Natural killer cell treated with Interleukin-12 subunit alpha and Interleukin-12 subunit beta and Interleukin-15 and Interleukin-18, amount 100 ng/mL, for 72 hours (primary cell): ENCODE data around the gene BUB1B. TPM values are rescaled to one million over a fixed set of nuclear protein-coding genes. Genes with fewer than 3 reads are reported as not detected.

Source experiments
- ATAC-seq, 2 donors: fragments of 150-1000 bp; cut with Tn5 transposase in 1 of 2; sonication (Bioruptor Pico), chemical (Tn5 transposase) in 1 of 2; 2 replicates each; pipeline ENCODE4 v1.10.0; 2021
- DNase-seq: peaks from one replicate; pipeline ENCODE4 v3.0.0; 2022; ENCODE audit warnings: low spot score
- H3K27ac Mint-ChIP-seq, 2 donors: 1 replicate in 1 of 2; 2 replicates in 1 of 2; pipeline ENCODE4 v1.8.0; 2022; ENCODE audit warnings: mixed read lengths in 2 of 2, mild to moderate bottlenecking in 1 of 2, moderate library complexity in 1 of 2
- H3K27me3 Mint-ChIP-seq, 2 donors: 1 replicate in 1 of 2; 2 replicates in 1 of 2; pipeline ENCODE4 v1.8.0; 2022; ENCODE audit warnings: mixed read lengths in 2 of 2
- H3K36me3 Mint-ChIP-seq: one replicate; pipeline ENCODE4 v1.8.0; 2022; ENCODE audit warnings: mixed read lengths
- H3K4me1 Mint-ChIP-seq, 2 donors: 1 replicate in 1 of 2; 2 replicates in 1 of 2; pipeline ENCODE4 v1.8.0; 2022; ENCODE audit warnings: low read depth in 2 of 2, mixed read lengths in 2 of 2, mild to moderate bottlenecking in 1 of 2
- H3K4me3 Mint-ChIP-seq: one replicate; pipeline ENCODE4 v1.8.0; 2022; ENCODE audit warnings: mixed read lengths
- H3K9me3 Mint-ChIP-seq: 2 replicates; pipeline ENCODE4 v1.8.0; 2022; ENCODE audit warnings: mixed read lengths
- total RNA-seq, 2 donors: library from RNA; stranded (reverse); gene quantifications; one replicate each; pipeline ENCODE4 v1.2.3, GENCODE V29; 2022

Gene BUB1B
- total RNA-seq, 2 donors from 2014 or later, result 19.4 to 70.8 TPM

GRCh38 chr15:40244961-40245523 is 84.2 kb downstream of the BUB1B start:
- H3K36me3 Mint-ChIP-seq, result no peaks in the 10 kb centered on the region
- no peaks in the 10 kb centered on the region for H3K4me1 Mint-ChIP-seq
- no peaks in the 10 kb centered on the region for H3K9me3 Mint-ChIP-seq
- no peak for DNase-seq
- no peak overlapping the region for H3K4me3 Mint-ChIP-seq
- no peak overlapping the region for H3K27ac Mint-ChIP-seq
- ATAC-seq, result no peak
- no peaks in the 10 kb centered on the region for H3K27me3 Mint-ChIP-seq

GRCh38 chr15:40245666-40246450 is 85.0 kb downstream of the BUB1B start:
- Mint-ChIP-seq H3K4me3 (no peak overlapping the region), H3K9me3 (no peaks in the 10 kb centered on the region), H3K27me3 (peaks cover 0 to 2% of the 10 kb centered on the region in 2 donors), H3K4me1 (no peaks in the 10 kb centered on the region), H3K36me3 (no peaks in the 10 kb centered on the region), H3K27ac (no peak overlapping the region)
- no peak for DNase-seq
- ATAC-seq, result no peak

GRCh38 chr15:40246496-40247280 is 85.8 kb downstream of the BUB1B start:
- DNase-seq, result peak; percentile 28
- no peak for ATAC-seq
- Mint-ChIP-seq H3K27ac (no peak overlapping the region), H3K4me3 (no peak overlapping the region), H3K27me3 (peaks cover 0 to 8% of the 10 kb centered on the region in 2 donors), H3K9me3 (no peaks in the 10 kb centered on the region), H3K36me3 (no peaks in the 10 kb centered on the region), H3K4me1 (peaks cover 0 to 5% of the 10 kb centered on the region in 2 donors)

- Mint-ChIP-seq H3K27me3 (peaks cover 0 to 8% of the 10 kb centered on the region in 2 donors), H3K36me3 (no peaks in the 10 kb centered on the region)
- DNase-seq, result peak; percentile 45
Observed at GRCh38 chr15:40247406-40247971, 86.6 kb downstream of the BUB1B start.

GRCh38 chr15:40248006-40248783 is 87.3 kb downstream of the BUB1B start:
- no peak for ATAC-seq
- Mint-ChIP-seq H3K27me3 (peaks cover 0 to 11% of the 10 kb centered on the region in 2 donors), H3K36me3 (no peaks in the 10 kb centered on the region), H3K4me1 (peaks cover 4 to 8% of the 10 kb centered on the region in 2 donors), H3K9me3 (no peaks in the 10 kb centered on the region), H3K27ac (no peak overlapping the region), H3K4me3 (no peak overlapping the region)
- peak; percentile 28 for DNase-seq

More at GRCh38 chr15:40247406-40247971, 86.6 kb downstream of the BUB1B start:
- ATAC-seq, result peak in 1 of 2 donors; percentile 29
- H3K4me3 Mint-ChIP-seq, result no peak overlapping the region
- peaks cover 0 to 5% of the 10 kb centered on the region in 2 donors for H3K4me1 Mint-ChIP-seq
- H3K27ac Mint-ChIP-seq, result no peak overlapping the region
- H3K9me3 Mint-ChIP-seq, result no peaks in the 10 kb centered on the region

GRCh38 chr15:40249477-40250303 is 88.8 kb downstream of the BUB1B start:
- peaks cover 13 to 14% of the 10 kb centered on the region in 2 donors for H3K4me1 Mint-ChIP-seq
- no peaks in the 10 kb centered on the region for H3K9me3 Mint-ChIP-seq
- H3K27me3 Mint-ChIP-seq, result peaks cover 8 to 16% of the 10 kb centered on the region in 2 donors
- DNase-seq (no peak), ATAC-seq (no peak)
- no peaks in the 10 kb centered on the region for H3K36me3 Mint-ChIP-seq
- H3K4me3 Mint-ChIP-seq, result no peak overlapping the region
- no peak overlapping the region for H3K27ac Mint-ChIP-seq

- DNase-seq (no peak), ATAC-seq (no peak)
- H3K4me1 Mint-ChIP-seq, result peaks cover 13 to 14% of the 10 kb centered on the region in 2 donors
- H3K4me3 Mint-ChIP-seq, result no peak overlapping the region
- peaks cover 8 to 16% of the 10 kb centered on the region in 2 donors for H3K27me3 Mint-ChIP-seq
- H3K27ac Mint-ChIP-seq, result no peak overlapping the region
- no peaks in the 10 kb centered on the region for H3K36me3 Mint-ChIP-seq
- no peaks in the 10 kb centered on the region for H3K9me3 Mint-ChIP-seq
Observed at GRCh38 chr15:40250304-40250656, 89.4 kb downstream of the BUB1B start.

GRCh38 chr15:40250771-40251483 is 90.1 kb downstream of the BUB1B start:
- Mint-ChIP-seq H3K27me3 (peaks cover 8 to 16% of the 10 kb centered on the region in 2 donors), H3K36me3 (no peaks in the 10 kb centered on the region), H3K9me3 (no peaks in the 10 kb centered on the region), H3K4me3 (peak overlapping the region; percentile 10), H3K27ac (no peak overlapping the region), H3K4me1 (peaks cover 13 to 14% of the 10 kb centered on the region in 2 donors)
- ATAC-seq, result no peak
- DNase-seq, result no peak

GRCh38 chr15:40251486-40252140 is 90.7 kb downstream of the BUB1B start:
- Mint-ChIP-seq H3K27me3 (peaks cover 8 to 16% of the 10 kb centered on the region in 2 donors), H3K36me3 (no peaks in the 10 kb centered on the region), H3K4me3 (peak overlapping the region; percentile 10), H3K4me1 (peaks cover 13 to 14% of the 10 kb centered on the region in 2 donors), H3K9me3 (no peaks in the 10 kb centered on the region), H3K27ac (no peak overlapping the region)
- DNase-seq, result no peak
- ATAC-seq, result no peak

- DNase-seq (no peak), ATAC-seq (no peak)
- Mint-ChIP-seq H3K36me3 (no peaks in the 10 kb centered on the region), H3K27ac (no peak overlapping the region), H3K4me1 (peaks cover 13 to 14% of the 10 kb centered on the region in 2 donors), H3K27me3 (peaks cover 8 to 16% of the 10 kb centered on the region in 2 donors), H3K4me3 (no peak overlapping the region), H3K9me3 (no peaks in the 10 kb centered on the region)
Observed at GRCh38 chr15:40252141-40252437, 91.2 kb downstream of the BUB1B start.

- DNase-seq (no peak), ATAC-seq (peak; percentile 56 to 61)
- H3K4me1 Mint-ChIP-seq, result peaks cover 13 to 14% of the 10 kb centered on the region in 2 donors
- no peaks in the 10 kb centered on the region for H3K9me3 Mint-ChIP-seq
- H3K36me3 Mint-ChIP-seq, result no peaks in the 10 kb centered on the region
- H3K27me3 Mint-ChIP-seq, result peaks cover 8 to 16% of the 10 kb centered on the region in 2 donors
- H3K27ac Mint-ChIP-seq, result peak overlapping the region in 1 of 2 donors; percentile 62
- H3K4me3 Mint-ChIP-seq, result peak overlapping the region; percentile 76
Observed at GRCh38 chr15:40252438-40253166, 91.7 kb downstream of the BUB1B start.
